Urinary bladder (tissue), 4 donors: ENCODE measurements around the gene PTPRD. TPM values are rescaled to one million over a fixed set of nuclear protein-coding genes. Genes with fewer than 3 reads are reported as not detected.

ENCODE experiments used
- DNase-seq: peaks from one replicate; pipeline ENCODE4 v3.0.0-alpha.2; 2015; ENCODE audit errors: extremely low spot score
- H3K27ac ChIP-seq: one replicate; pipeline ENCODE4 v1.5.1; 2013; ENCODE audit warnings: low read depth, mild to moderate bottlenecking, moderate library complexity
- H3K36me3 ChIP-seq: one replicate; pipeline ENCODE4 v1.6.1; 2013; ENCODE audit warnings: mild to moderate bottlenecking, moderate library complexity; ENCODE audit not compliant: insufficient read depth
- H3K4me1 ChIP-seq: one replicate; pipeline ENCODE4 v1.6.1; 2013; ENCODE audit warnings: mild to moderate bottlenecking, moderate library complexity; ENCODE audit not compliant: insufficient read depth
- H3K4me3 ChIP-seq: one replicate; pipeline ENCODE4 v1.5.1; 2013; ENCODE audit warnings: low read depth, low read length
- WGBS: extraction: QIAGEN DNeasy Blood & Tissue Kit; methylation state at CpG from one replicate; pipeline ENCODE4 v1.1.7; 2013; 5-methylcytosine and 5-hydroxymethylcytosine counted together
- polyA plus RNA-seq: library from polyadenylated mRNA; stranded (reverse); fragments of 200-250 nt; gene quantifications from one replicate; pipeline ENCODE4 v1.2.3, GENCODE V29; 2013
- total RNA-seq: library from RNA; depleted of rRNA; stranded (reverse); fragments of >200 nt; gene quantifications from one replicate; pipeline ENCODE4 v1.2.3, GENCODE V29; 2014
- donor health status: healthy with polysubstance abuse.
- donor health status: healthy.

The PTPRD gene
- total and polyA plus RNA-seq, 2 donors: 7.3 to 210 TPM

GRCh38 chr9:8651846-8652215 is 1961.0 kb downstream of the PTPRD start:
- 35% methylated on average over 3 of the region's 3 CpGs for WGBS
- no peaks in the 10 kb centered on the region for H3K4me1 ChIP-seq
- no peak overlapping the region for H3K27ac ChIP-seq
- no peaks in the 10 kb centered on the region for H3K36me3 ChIP-seq
- H3K4me3 ChIP-seq: no peak overlapping the region
- no peak for DNase-seq

- WGBS: 84% methylated on average over 10 of the region's 10 CpGs
- no peak for DNase-seq
- H3K36me3 ChIP-seq: no peaks in the 10 kb centered on the region
- H3K4me1 ChIP-seq: no peaks in the 10 kb centered on the region
- H3K4me3 ChIP-seq: no peak overlapping the region
- no peak overlapping the region for H3K27ac ChIP-seq
These were observed 1961.5 kb downstream of the PTPRD start for GRCh38 chr9:8651070-8651845.

GRCh38 chr9:8649807-8650206 is 1963.0 kb downstream of the PTPRD start:
- Histone ChIP-seq H3K27ac (no peak overlapping the region), H3K4me3 (no peak overlapping the region), H3K36me3 (no peaks in the 10 kb centered on the region), H3K4me1 (no peaks in the 10 kb centered on the region)
- no peak for DNase-seq
- 75% methylated on average over 4 of the region's 4 CpGs for WGBS

- Histone ChIP-seq H3K27ac (no peak overlapping the region), H3K4me3 (no peak overlapping the region), H3K36me3 (no peaks in the 10 kb centered on the region), H3K4me1 (no peaks in the 10 kb centered on the region)
- 70% methylated on average over 2 of the region's 2 CpGs for WGBS
- no peak for DNase-seq
These were observed 1963.6 kb downstream of the PTPRD start for GRCh38 chr9:8649160-8649559.

GRCh38 chr9:8648271-8648845 is 1964.4 kb downstream of the PTPRD start:
- DNase-seq: no peak
- H3K36me3 ChIP-seq: no peaks in the 10 kb centered on the region
- H3K4me1 ChIP-seq: no peaks in the 10 kb centered on the region
- whole genome bisulfite sequencing: 79% methylated on average over 2 of the region's 2 CpGs
- no peak overlapping the region for H3K27ac ChIP-seq
- H3K4me3 ChIP-seq: no peak overlapping the region

- Histone ChIP-seq H3K4me1 (no peaks in the 10 kb centered on the region), H3K4me3 (no peak overlapping the region), H3K36me3 (no peaks in the 10 kb centered on the region), H3K27ac (no peak overlapping the region)
- WGBS: 89% methylated on average over 6 of the region's 6 CpGs
- DNase-seq: no peak
These were observed 1965.0 kb downstream of the PTPRD start for GRCh38 chr9:8647824-8648223.

GRCh38 chr9:8644571-8644970 is 1968.2 kb downstream of the PTPRD start:
- no peaks in the 10 kb centered on the region for H3K4me1 ChIP-seq
- H3K27ac ChIP-seq: no peak overlapping the region
- no peak for DNase-seq
- H3K4me3 ChIP-seq: no peak overlapping the region
- 95% methylated on average over 10 of the region's 10 CpGs for WGBS
- H3K36me3 ChIP-seq: no peaks in the 10 kb centered on the region

- no peaks in the 10 kb centered on the region for H3K4me1 ChIP-seq
- H3K27ac ChIP-seq: no peak overlapping the region
- no peak for DNase-seq
- H3K36me3 ChIP-seq: no peaks in the 10 kb centered on the region
- no peak overlapping the region for H3K4me3 ChIP-seq
- 86% methylated on average over 5 of the region's 5 CpGs for WGBS
These were observed 1968.9 kb downstream of the PTPRD start for GRCh38 chr9:8643896-8644295.

- Histone ChIP-seq H3K4me3 (no peak overlapping the region), H3K4me1 (no peaks in the 10 kb centered on the region), H3K27ac (no peak overlapping the region), H3K36me3 (no peaks in the 10 kb centered on the region)
- DNase-seq: no peak
- 93% methylated on average over 6 of the region's 6 CpGs for WGBS
These were observed 1969.3 kb downstream of the PTPRD start for GRCh38 chr9:8643464-8643863.

- WGBS: 72% methylated on average over 3 of the region's 3 CpGs
- H3K36me3 ChIP-seq: no peaks in the 10 kb centered on the region
- no peaks in the 10 kb centered on the region for H3K4me1 ChIP-seq
- no peak overlapping the region for H3K4me3 ChIP-seq
- no peak overlapping the region for H3K27ac ChIP-seq
- DNase-seq: no peak
These were observed 1972.0 kb downstream of the PTPRD start for GRCh38 chr9:8640761-8641160.

GRCh38 chr9:8637626-8638025 is 1975.2 kb downstream of the PTPRD start:
- Histone ChIP-seq H3K27ac (no peak overlapping the region), H3K4me1 (no peaks in the 10 kb centered on the region), H3K36me3 (no peaks in the 10 kb centered on the region), H3K4me3 (no peak overlapping the region)
- DNase-seq: no peak
- 86% methylated on average over 1 of the region's 1 CpG for WGBS

GRCh38 chr9:8633784-8634183 is 1979.0 kb downstream of the PTPRD start:
- no peak overlapping the region for H3K4me3 ChIP-seq
- no peaks in the 10 kb centered on the region for H3K4me1 ChIP-seq
- WGBS: 65% methylated on average over 3 of the region's 3 CpGs
- no peak for DNase-seq
- no peaks in the 10 kb centered on the region for H3K36me3 ChIP-seq
- H3K27ac ChIP-seq: no peak overlapping the region

- Histone ChIP-seq H3K36me3 (no peaks in the 10 kb centered on the region), H3K4me3 (no peak overlapping the region), H3K27ac (no peak overlapping the region), H3K4me1 (no peaks in the 10 kb centered on the region)
- DNase-seq: no peak
- WGBS: 94% methylated on average over 1 of the region's 1 CpG
These were observed 1980.3 kb downstream of the PTPRD start for GRCh38 chr9:8632493-8632892.

GRCh38 chr9:8628791-8629190 is 1984.0 kb downstream of the PTPRD start:
- no peak for DNase-seq
- Histone ChIP-seq H3K27ac (no peak overlapping the region), H3K36me3 (no peaks in the 10 kb centered on the region), H3K4me3 (no peak overlapping the region), H3K4me1 (no peaks in the 10 kb centered on the region)
